ENCODE measurements around the gene ZC2HC1C. TPM values are rescaled to one million over a fixed set of nuclear protein-coding genes. Genes with fewer than 3 reads are reported as not detected.
A peak's percentile ranks its signal among the peaks of the same experiment; 100 is the strongest.

ZC2HC1C gene
- total RNA-seq, 1 experiment from 2014 or later, result 1.4 TPM

- Histone ChIP-seq H4K91ac (ENCODE audit: insufficient read length, low read depth, low read length) (no peak overlapping the region), H3K4ac (ENCODE audit: low read depth, low read length) (no peak overlapping the region), H2AK5ac (ENCODE audit: insufficient read length, low read length) (no peak overlapping the region), H2BK20ac (ENCODE audit: low read depth, low read length, poor library complexity, severe bottlenecking) (no peak overlapping the region), H3K79me1 (ENCODE audit: insufficient read depth, low read depth, low read length, poor library complexity, severe bottlenecking) (no peaks in the 10 kb centered on the region), H3K9ac (ENCODE audit: extremely low read depth, insufficient read length, low read length) (no peak overlapping the region), H2BK5ac (ENCODE audit: insufficient read length, low read length) (no peak overlapping the region), H4K8ac (replicated peaks; ENCODE audit: insufficient read length, low read depth, low read length) (no peak overlapping the region), H2BK12ac (ENCODE audit: insufficient read length, low read depth, low read length) (no peak overlapping the region), H3K23ac (ENCODE audit: insufficient read length, low read depth, low read length) (no peak overlapping the region), H4K5ac (ENCODE audit: insufficient read length, low read depth, low read length) (no peak overlapping the region), H3T11ph (ENCODE audit: low read length) (no peak overlapping the region), H2AFZ (ENCODE audit: low read length) (no peak overlapping the region), H2BK15ac (ENCODE audit: low read depth, low read length) (no peak overlapping the region), H4K20me1 (ENCODE audit: control insufficient read depth, insufficient read depth, insufficient read length) (no peaks in the 10 kb centered on the region), H3K4me2 (ENCODE audit: insufficient read depth, insufficient read length, low read length) (no peak overlapping the region), H3K56ac (ENCODE audit: insufficient read length, low read depth, low read length) (no peak overlapping the region), H3K14ac (ENCODE audit: insufficient read depth, low read length) (no peak overlapping the region), H3K27me3 (ENCODE audit: insufficient read depth, low read length) (no peaks in the 10 kb centered on the region), H3K23me2 (ENCODE audit: insufficient read length, low read depth, low read length, poor library complexity, severe bottlenecking) (no peaks in the 10 kb centered on the region), H3K18ac (ENCODE audit: insufficient read length, low read depth, low read length) (no peak overlapping the region), H2BK120ac (ENCODE audit: low read depth, low read length, poor library complexity, severe bottlenecking) (no peak overlapping the region), H3K27ac (ENCODE audit: insufficient read length, low read depth, low read length) (no peak overlapping the region), H3K79me2 (ENCODE audit: insufficient read depth, low read length) (no peaks in the 10 kb centered on the region), H3K9me3 (ENCODE audit: control insufficient read depth, low read depth, low read length) (no peaks in the 10 kb centered on the region), H3K4me1 (ENCODE audit: insufficient read depth, low read length) (no peaks in the 10 kb centered on the region)
- Mint-ChIP-seq H3K36me3 (ENCODE audit: insufficient read depth in 1 of 3, low read depth in 3 of 3) (peaks cover 19 to 61% (median 56%) of the 10 kb centered on the region in 3 experiments; a peak in 6 of 7 replicates), H3K4me3 (no peak overlapping the region), H3K9me3 (no peaks in the 10 kb centered on the region), H3K4me1 (peaks cover 7 to 8% of the 10 kb centered on the region in 2 experiments), H3K27ac (0 out of 7 replicates have a peak overlapping the region, but pooled peaks of 1 of the 3 experiments have one; percentile 21), H3K27me3 (ENCODE audit: low read depth) (no peaks in the 10 kb centered on the region)
- no peak for DNase-seq
- WGBS (ENCODE audit: extremely low coverage, insufficient read length, low lambda C conversion rate), result no CpG with 5 or more reads among the region's 8 CpGs
- TF ChIP-seq, protein P1, sequence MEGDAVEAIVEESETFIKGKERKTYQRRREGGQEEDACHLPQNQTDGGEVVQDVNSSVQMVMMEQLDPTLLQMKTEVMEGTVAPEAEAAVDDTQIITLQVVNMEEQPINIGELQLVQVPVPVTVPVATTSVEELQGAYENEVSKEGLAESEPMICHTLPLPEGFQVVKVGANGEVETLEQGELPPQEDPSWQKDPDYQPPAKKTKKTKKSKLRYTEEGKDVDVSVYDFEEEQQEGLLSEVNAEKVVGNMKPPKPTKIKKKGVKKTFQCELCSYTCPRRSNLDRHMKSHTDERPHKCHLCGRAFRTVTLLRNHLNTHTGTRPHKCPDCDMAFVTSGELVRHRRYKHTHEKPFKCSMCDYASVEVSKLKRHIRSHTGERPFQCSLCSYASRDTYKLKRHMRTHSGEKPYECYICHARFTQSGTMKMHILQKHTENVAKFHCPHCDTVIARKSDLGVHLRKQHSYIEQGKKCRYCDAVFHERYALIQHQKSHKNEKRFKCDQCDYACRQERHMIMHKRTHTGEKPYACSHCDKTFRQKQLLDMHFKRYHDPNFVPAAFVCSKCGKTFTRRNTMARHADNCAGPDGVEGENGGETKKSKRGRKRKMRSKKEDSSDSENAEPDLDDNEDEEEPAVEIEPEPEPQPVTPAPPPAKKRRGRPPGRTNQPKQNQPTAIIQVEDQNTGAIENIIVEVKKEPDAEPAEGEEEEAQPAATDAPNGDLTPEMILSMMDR (conservative IDR thresholded peaks at IDR 0.05), result no peak
These were observed 21.8 kb downstream of the ZC2HC1C start for GRCh38 chr14:75091251-75091650.
